H1 (cell line): ENCODE measurements around the gene PCDH9. TPM values are rescaled to one million over a fixed set of nuclear protein-coding genes. Genes with fewer than 3 reads are reported as not detected.
"Not testable (repeated sequence)": the region's sequence is repeated elsewhere in the genome, so short reads cannot be mapped to it uniquely, and the experiment has no call there.

Experiments
- CTCF ChIA-PET: fragments of 300-600 bp; sonication (Branson Sonifier 250); formaldehyde crosslinking; loops from one replicate; lab custom pipeline; 2021; ENCODE audit not compliant: partially characterized antibody; lab: Charles Lee
- POLR2A ChIA-PET: fragments of 300-600 bp; sonication (Branson Sonifier 250); formaldehyde crosslinking; loops from one replicate; lab custom pipeline; 2021; ENCODE audit warnings: inconsistent platforms; ENCODE audit not compliant: partially characterized antibody; lab: Charles Lee
- DNase-seq, 2 experiments: peaks; one replicate each; pipeline versions ENCODE4 v3.0.0 to v3.0.0-alpha.2; 2010 to 2022; ENCODE audit warnings: low spot score in 2 of 2, low read depth in 1 of 2, mixed read lengths in 1 of 2
- FAIRE-seq: peaks from 2 replicates; lab custom pipeline; 2011; peaks lifted over from hg19 to GRCh38; lab: Jason Lieb, UNC
- H2AFZ ChIP-seq: 2 replicates; pipeline ENCODE4 v1.8.1; 2012; ENCODE audit warnings: low read length, inconsistent platforms
- H2AK5ac ChIP-seq: 2 replicates; pipeline ENCODE4 v1.6.1; 2013; ENCODE audit warnings: low read depth, low read length
- H2BK120ac ChIP-seq: replicated peaks from 2 replicates; pipeline ENCODE3; 2013; ENCODE audit warnings: low read depth, low read length, inconsistent platforms
- H2BK12ac ChIP-seq: 2 replicates; pipeline ENCODE4 v1.6.1; 2013; ENCODE audit warnings: low read depth, low read length
- H2BK15ac ChIP-seq: 2 replicates; pipeline ENCODE4 v1.6.1; 2013; ENCODE audit warnings: low read length
- H2BK20ac ChIP-seq: 2 replicates; pipeline ENCODE4 v1.6.1; 2013; ENCODE audit warnings: low read length
- H2BK5ac ChIP-seq: 2 replicates; pipeline ENCODE4 v1.6.1; 2013; ENCODE audit warnings: low read depth, low read length
- H3K14ac ChIP-seq: 2 replicates; pipeline ENCODE4 v1.6.1; 2013; ENCODE audit warnings: inconsistent platforms; ENCODE audit not compliant: insufficient read length
- H3K18ac ChIP-seq: 2 replicates; pipeline ENCODE4 v1.6.1; 2013; ENCODE audit warnings: low read length; ENCODE audit errors: extremely low read depth
- H3K23ac ChIP-seq: 2 replicates; pipeline ENCODE4 v1.6.1; 2013; ENCODE audit warnings: inconsistent platforms; ENCODE audit not compliant: insufficient read length
- H3K23me2 ChIP-seq: 2 replicates; pipeline ENCODE4 v1.6.1; 2013; ENCODE audit warnings: low read depth, low read length
- H3K27ac ChIP-seq: 2 replicates; pipeline ENCODE4 v1.6.1; 2011; ENCODE audit warnings: low read depth, low read length, inconsistent platforms
- H3K27me3 ChIP-seq, 4 experiments: replicated peaks in 1 of 4; 1 replicate in 1 of 4; 2 replicates in 3 of 4; pipeline versions ENCODE4 v1.6.1 to v1.8.1; 2011 to 2013; ENCODE audit warnings: low read length in 3 of 4, mild to moderate bottlenecking in 3 of 4, inconsistent platforms in 2 of 4, mixed read lengths in 2 of 4, moderate library complexity in 1 of 4; ENCODE audit not compliant: control insufficient read depth in 3 of 4, insufficient read depth in 3 of 4; ENCODE audit errors: extremely low read depth in 1 of 4
- H3K36me3 ChIP-seq, 4 experiments: 2 replicates each; pipeline versions ENCODE4 v1.6.1 to v1.8.1; 2011 to 2013; ENCODE audit warnings: mild to moderate bottlenecking in 4 of 4, low read length in 3 of 4, moderate library complexity in 2 of 4, control low read depth in 1 of 4, inconsistent platforms in 1 of 4; ENCODE audit not compliant: insufficient read depth in 4 of 4, control insufficient read depth in 2 of 4
- H3K4ac ChIP-seq: replicated peaks from 2 replicates; pipeline ENCODE3; 2013; ENCODE audit warnings: low read length, low read depth, mixed read lengths, inconsistent platforms; ENCODE audit not compliant: insufficient read length
- H3K4me1 ChIP-seq, 4 experiments: replicated peaks in 1 of 4; 1 replicate in 1 of 4; 2 replicates in 3 of 4; pipeline versions ENCODE4 v1.6.1 to v1.8.1; 2011 to 2013; ENCODE audit warnings: low read length in 3 of 4, inconsistent platforms in 2 of 4, mixed read lengths in 1 of 4; ENCODE audit not compliant: insufficient read depth in 4 of 4, control insufficient read depth in 3 of 4
- H3K4me2 ChIP-seq, 2 experiments: 2 replicates each; pipeline versions ENCODE4 v1.6.1 to v1.8.1; 2011 to 2013; ENCODE audit warnings: low read depth in 2 of 2, low read length in 2 of 2, control low read depth in 1 of 2, inconsistent platforms in 1 of 2, mild to moderate bottlenecking in 1 of 2; ENCODE audit not compliant: insufficient read depth in 1 of 2
- H3K4me3 ChIP-seq, 4 experiments: fragments of 200-600, 300-600 bp in 1 of 4; sonication (generic), shearing (Covaris generic), sonication (Bioruptor Twin) in 1 of 4; 2 replicates each; pipeline versions ENCODE4 v1.5.1 to v1.8.1; 2011 to 2016; ENCODE audit warnings: low read length in 4 of 4, low read depth in 3 of 4, control low read depth in 2 of 4, inconsistent platforms in 2 of 4, mild to moderate bottlenecking in 2 of 4, mixed read lengths in 1 of 4, moderate library complexity in 1 of 4; ENCODE audit not compliant: insufficient read depth in 2 of 4; ENCODE audit errors: extremely low read depth in 1 of 4
- H3K56ac ChIP-seq: replicated peaks from 2 replicates; pipeline ENCODE3; 2013; ENCODE audit warnings: low read depth, mild to moderate bottlenecking, mixed read lengths, low read length, inconsistent platforms; ENCODE audit not compliant: insufficient read length
- H3K79me1 ChIP-seq: 2 replicates; pipeline ENCODE4 v1.6.1; 2013; ENCODE audit warnings: low read depth, low read length, control low read depth
- H3K79me2 ChIP-seq, 2 experiments: 2 replicates each; pipeline versions ENCODE4 v1.6.1 to v1.8.1; 2012 to 2013; ENCODE audit warnings: low read length in 2 of 2, mild to moderate bottlenecking in 2 of 2, inconsistent platforms in 1 of 2; ENCODE audit not compliant: insufficient read depth in 2 of 2, control insufficient read depth in 1 of 2
- H3K9ac ChIP-seq, 4 experiments: replicated peaks in 1 of 4; 1 replicate in 1 of 4; 2 replicates in 3 of 4; pipeline versions ENCODE4 v1.6.1 to v1.8.1; 2011 to 2013; ENCODE audit warnings: low read depth in 3 of 4, low read length in 3 of 4, control low read depth in 2 of 4, mild to moderate bottlenecking in 2 of 4, moderate library complexity in 2 of 4, inconsistent platforms in 1 of 4; ENCODE audit errors: extremely low read depth in 1 of 4
- H3K9me3 ChIP-seq, 2 experiments: 2 replicates each; pipeline versions ENCODE4 v1.6.1 to v1.8.1; 2012 to 2013; ENCODE audit warnings: mild to moderate bottlenecking in 2 of 2, moderate library complexity in 2 of 2, control low read depth in 1 of 2, inconsistent platforms in 1 of 2, low read depth in 1 of 2, low read length in 1 of 2, mixed read lengths in 1 of 2; ENCODE audit not compliant: insufficient read depth in 2 of 2
- H4K20me1 ChIP-seq, 2 experiments: replicated peaks in 1 of 2; 2 replicates each; pipeline versions ENCODE3 to v1.8.1; 2011 to 2013; ENCODE audit warnings: inconsistent platforms in 2 of 2, low read length in 2 of 2, mild to moderate bottlenecking in 1 of 2; ENCODE audit not compliant: insufficient read depth in 2 of 2, control insufficient read depth in 1 of 2
- H4K5ac ChIP-seq: 2 replicates; pipeline ENCODE4 v1.6.1; 2013; ENCODE audit warnings: low read length, low read depth, mixed read lengths, inconsistent platforms; ENCODE audit not compliant: insufficient read length
- H4K8ac ChIP-seq: 2 replicates; pipeline ENCODE4 v1.8.0; 2013; ENCODE audit warnings: mild to moderate bottlenecking, moderate library complexity, low read length, inconsistent platforms; ENCODE audit not compliant: insufficient read depth; ENCODE audit errors: extremely low read depth
- H4K91ac ChIP-seq: replicated peaks from 2 replicates; pipeline ENCODE3; 2013; ENCODE audit warnings: low read length, mixed read lengths, inconsistent platforms; ENCODE audit not compliant: insufficient read length
- EP300 ChIP-seq, 2 experiments: IDR thresholded peaks; 1 replicate in 1 of 2; 2 replicates in 1 of 2; pipeline ENCODE4 v1.6.1; 2011 to 2012; ENCODE audit warnings: low read depth in 2 of 2, low read length in 2 of 2, mild to moderate bottlenecking in 2 of 2, borderline replicate concordance in 1 of 2, inconsistent platforms in 1 of 2, moderate library complexity in 1 of 2
- WGBS, 2 experiments: shearing (Covaris generic) in 1 of 2; methylation state at CpG; one replicate each; pipeline versions ENCODE4 v1.1.6 to v1.1.7; 2013 to 2015; ENCODE audit warnings: low lambda C conversion rate in 2 of 2, mixed read lengths in 2 of 2, inconsistent platforms in 1 of 2, low coverage in 1 of 2, missing lambda C conversion rate in 1 of 2; ENCODE audit not compliant: insufficient replicate concordance in 2 of 2, insufficient coverage in 1 of 2, insufficient read length in 1 of 2; ENCODE audit errors: extremely low coverage in 1 of 2, missing lambda C conversion rate in 1 of 2; 5-methylcytosine and 5-hydroxymethylcytosine counted together
- polyA plus RNA-seq, 7 experiments: library from polyadenylated mRNA; depleted of rRNA in 3 of 7; stranded (reverse) in 5 of 7; unstranded in 2 of 7; fragments of >200 nt in 5 of 7; fragments of 200-250 nt in 2 of 7; gene quantifications; 1 replicate in 5 of 7; 2 replicates in 1 of 7; 4 replicates in 1 of 7; pipeline versions ENCODE4 v1.2.1 to v1.2.3, GENCODE V29; 2011 to 2013; ENCODE audit warnings: missing spikeins in 2 of 7, mixed read lengths in 2 of 7
- total RNA-seq: library from RNA; stranded (reverse); fragmentation: NEBNext Ultra II Directional; extraction: Animal tissue kit (Norgen Biotek cat#: 25700); gene quantifications from 2 replicates; pipeline ENCODE4 v1.2.1, GENCODE V29; 2021

The PCDH9 gene
- total and polyA plus RNA-seq, 2 of the 8 experiments (the other 6 are each of a cell fraction or from before 2014, with no cell fraction given) = 0.12 to 0.60 TPM

DNA sequence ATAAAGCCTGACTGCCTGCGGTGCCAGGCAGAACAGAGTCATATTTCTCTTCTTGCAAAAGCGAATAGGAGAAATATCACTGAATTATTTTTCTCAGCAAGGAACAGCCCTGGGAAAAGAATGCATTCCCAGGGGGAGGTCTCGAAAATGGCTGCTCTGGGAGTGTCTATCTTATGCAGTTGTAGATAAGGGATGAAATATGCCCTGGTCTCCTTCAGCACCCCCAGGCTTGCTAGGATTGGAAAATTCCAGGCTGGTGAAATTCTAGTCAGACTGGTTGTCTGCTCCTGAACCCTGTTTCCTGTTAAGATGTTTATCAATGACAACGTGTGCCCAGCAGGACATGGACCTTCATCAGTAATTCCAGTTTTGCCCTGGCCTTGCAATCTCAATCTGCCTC, 469.5 kb downstream of the PCDH9 start:
- not testable (repeated sequence) for H3K56ac ChIP-seq, H3K36me3 ChIP-seq, H2BK15ac ChIP-seq, H3K4ac ChIP-seq, H3K9ac ChIP-seq, H2BK5ac ChIP-seq, FAIRE-seq, H2BK120ac ChIP-seq
- peaks cover 0 to 17% of the 10 kb centered on the region in 2 experiments; a peak in 3 of 4 replicates for H3K9me3 ChIP-seq
- peak in 1 of 2 experiments; percentile 86; a peak in 1 of 3 replicates for TF ChIP-seq EP300 (IDR thresholded peaks at IDR 0.05; ENCODE audit: borderline replicate concordance in 1 of 2, low read depth in 2 of 2, low read length in 2 of 2)
- TF ChIP-seq, all 59 proteins: peak for 1; not testable (repeated sequence) for 58
- DNase-seq, H2AFZ ChIP-seq, CTCF ChIA-PET, H3K23ac ChIP-seq, H3K79me1 ChIP-seq, H4K91ac ChIP-seq, H3K18ac ChIP-seq, H3K4me3 ChIP-seq, H3K79me2 ChIP-seq, H3K14ac ChIP-seq, H2BK20ac ChIP-seq, POLR2A ChIA-PET, H3K27ac ChIP-seq, H4K20me1 ChIP-seq, H3K23me2 ChIP-seq, H2AK5ac ChIP-seq, H4K8ac ChIP-seq, H3K27me3 ChIP-seq, H3K4me1 ChIP-seq, H4K5ac ChIP-seq, H3K4me2 ChIP-seq, H2BK12ac ChIP-seq: not testable (repeated sequence)
- 87% methylated on average over 4 of the region's 4 CpGs; no CpG with 5 or more reads in 1 of the 2 experiments for WGBS, 2 experiments
